Endodermal cell (in vitro differentiated cells): ENCODE measurements around the gene CDH13. TPM values are rescaled to one million over a fixed set of nuclear protein-coding genes. Genes with fewer than 3 reads are reported as not detected.

ENCODE experiments used
- DNase-seq: peaks from one replicate; pipeline ENCODE4 v3.0.0-alpha.2; 2017
- H3K27ac ChIP-seq: 2 replicates; pipeline ENCODE4 v1.5.1; 2013; ENCODE audit warnings: mild to moderate bottlenecking, low read depth, low read length, moderate library complexity
- H3K27me3 ChIP-seq: 2 replicates; pipeline ENCODE4 v1.6.1; 2013; ENCODE audit warnings: mild to moderate bottlenecking, low read length, moderate library complexity; ENCODE audit not compliant: insufficient read depth, control insufficient read depth, poor library complexity, severe bottlenecking
- H3K36me3 ChIP-seq: 2 replicates; pipeline ENCODE4 v1.7.0; 2013; ENCODE audit warnings: mild to moderate bottlenecking, low read length, moderate library complexity; ENCODE audit not compliant: control insufficient read depth, insufficient read depth
- H3K4me1 ChIP-seq: one replicate; pipeline ENCODE4 v1.7.0; 2013; ENCODE audit warnings: low read length; ENCODE audit not compliant: control insufficient read depth, insufficient read depth
- H3K4me3 ChIP-seq: 2 replicates; pipeline ENCODE4 v1.5.1; 2013; ENCODE audit warnings: mild to moderate bottlenecking, low read length, moderate library complexity
- H3K9ac ChIP-seq: 2 replicates; pipeline ENCODE4 v1.6.1; 2013; ENCODE audit warnings: mild to moderate bottlenecking, low read length, moderate library complexity; ENCODE audit not compliant: poor library complexity, severe bottlenecking; ENCODE audit errors: extremely low read depth
- H3K9me3 ChIP-seq: 2 replicates; pipeline ENCODE4 v1.6.1; 2013; ENCODE audit warnings: mild to moderate bottlenecking, low read length, moderate library complexity; ENCODE audit not compliant: control insufficient read depth
- H3K27ac Mint-ChIP-seq: 2 replicates; pipeline ENCODE4 v1.8.0; 2020; ENCODE audit warnings: mixed read lengths
- H3K27me3 Mint-ChIP-seq: 2 replicates; pipeline ENCODE4 v1.8.0; 2021; ENCODE audit warnings: mild to moderate bottlenecking, mixed read lengths; ENCODE audit not compliant: insufficient read depth
- H3K36me3 Mint-ChIP-seq: 2 replicates; pipeline ENCODE4 v1.8.0; 2020; ENCODE audit warnings: low read depth, mixed read lengths
- H3K4me1 Mint-ChIP-seq: 2 replicates; pipeline ENCODE4 v1.8.0; 2020; ENCODE audit warnings: mixed read lengths
- H3K4me3 Mint-ChIP-seq: 2 replicates; pipeline ENCODE4 v1.8.0; 2020; ENCODE audit warnings: mild to moderate bottlenecking, moderate library complexity, mixed read lengths
- H3K9me3 Mint-ChIP-seq: 2 replicates; pipeline ENCODE4 v1.8.0; 2020; ENCODE audit warnings: mild to moderate bottlenecking, mixed read lengths
- WGBS, 2 experiments: methylation state at CpG; one replicate each; pipeline versions ENCODE4 v1.1.5 to v1.1.7; 2013; ENCODE audit warnings: missing lambda C conversion rate in 2 of 2, mixed read lengths in 1 of 2; ENCODE audit not compliant: insufficient coverage in 1 of 2, insufficient read length in 1 of 2; 5-methylcytosine and 5-hydroxymethylcytosine counted together
- total RNA-seq, 2 donors: library from RNA; stranded (reverse); fragmentation: NEBNext Ultra II Directional in 1 of 2; extraction: Animal tissue kit (Norgen Biotek cat#: 25700) in 1 of 2; gene quantifications; 2 replicates in 1 of 2; 3 replicates in 1 of 2; pipeline ENCODE4 v1.2.1, GENCODE V29; 2021
- TF ChIP-seq, protein P1 (sequence below): fragments of 200-600 bp; sonication (generic); conservative IDR thresholded peaks from 2 replicates; pipeline ENCODE4 v1.5.0; 2021; ENCODE audit warnings: antibody characterized with exemption, mild to moderate bottlenecking

The CDH13 gene
- total RNA-seq, 2 donors from 2014 or later: 0.86 to 1.8 TPM

DNA sequence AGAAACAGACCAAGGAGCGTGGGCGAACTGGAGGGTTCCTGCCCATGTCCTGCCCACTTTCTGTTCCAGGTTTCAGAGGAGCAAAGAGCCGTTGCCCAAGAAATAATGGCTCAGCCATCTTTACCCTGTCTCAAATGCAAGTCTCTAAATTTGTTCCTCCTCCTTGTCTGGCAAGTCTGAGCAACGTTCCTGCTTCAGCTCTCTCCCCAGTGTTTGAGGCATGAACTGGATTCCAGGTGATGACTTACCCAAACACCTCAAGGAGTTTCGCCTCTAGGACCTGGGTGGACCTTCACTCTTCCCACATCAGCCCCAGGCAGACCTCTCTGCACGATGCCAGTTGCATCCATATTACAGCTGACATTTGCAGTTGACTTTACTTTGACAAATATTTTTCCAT is 659.2 kb downstream of the CDH13 start:
- H3K4me3 Mint-ChIP-seq: no peak overlapping the region
- Histone ChIP-seq H3K4me1 (no peaks in the 10 kb centered on the region), H3K36me3 (no peaks in the 10 kb centered on the region), H3K4me3 (no peak overlapping the region), H3K27me3 (peaks cover 16% of the 10 kb centered on the region), H3K9me3 (no peaks in the 10 kb centered on the region), H3K9ac (no peak overlapping the region), H3K27ac (no peak overlapping the region)
- H3K27me3 Mint-ChIP-seq: peaks cover 8% of the 10 kb centered on the region
- no peaks in the 10 kb centered on the region for H3K4me1 Mint-ChIP-seq
- WGBS, 2 experiments: 88 to 89% methylated on average over 6 of the region's 6 CpGs
- no peaks in the 10 kb centered on the region for H3K9me3 Mint-ChIP-seq
- TF ChIP-seq, protein P1, sequence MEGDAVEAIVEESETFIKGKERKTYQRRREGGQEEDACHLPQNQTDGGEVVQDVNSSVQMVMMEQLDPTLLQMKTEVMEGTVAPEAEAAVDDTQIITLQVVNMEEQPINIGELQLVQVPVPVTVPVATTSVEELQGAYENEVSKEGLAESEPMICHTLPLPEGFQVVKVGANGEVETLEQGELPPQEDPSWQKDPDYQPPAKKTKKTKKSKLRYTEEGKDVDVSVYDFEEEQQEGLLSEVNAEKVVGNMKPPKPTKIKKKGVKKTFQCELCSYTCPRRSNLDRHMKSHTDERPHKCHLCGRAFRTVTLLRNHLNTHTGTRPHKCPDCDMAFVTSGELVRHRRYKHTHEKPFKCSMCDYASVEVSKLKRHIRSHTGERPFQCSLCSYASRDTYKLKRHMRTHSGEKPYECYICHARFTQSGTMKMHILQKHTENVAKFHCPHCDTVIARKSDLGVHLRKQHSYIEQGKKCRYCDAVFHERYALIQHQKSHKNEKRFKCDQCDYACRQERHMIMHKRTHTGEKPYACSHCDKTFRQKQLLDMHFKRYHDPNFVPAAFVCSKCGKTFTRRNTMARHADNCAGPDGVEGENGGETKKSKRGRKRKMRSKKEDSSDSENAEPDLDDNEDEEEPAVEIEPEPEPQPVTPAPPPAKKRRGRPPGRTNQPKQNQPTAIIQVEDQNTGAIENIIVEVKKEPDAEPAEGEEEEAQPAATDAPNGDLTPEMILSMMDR: no peak
- H3K27ac Mint-ChIP-seq: no peak overlapping the region
- DNase-seq: no peak
- no peaks in the 10 kb centered on the region for H3K36me3 Mint-ChIP-seq

DNA sequence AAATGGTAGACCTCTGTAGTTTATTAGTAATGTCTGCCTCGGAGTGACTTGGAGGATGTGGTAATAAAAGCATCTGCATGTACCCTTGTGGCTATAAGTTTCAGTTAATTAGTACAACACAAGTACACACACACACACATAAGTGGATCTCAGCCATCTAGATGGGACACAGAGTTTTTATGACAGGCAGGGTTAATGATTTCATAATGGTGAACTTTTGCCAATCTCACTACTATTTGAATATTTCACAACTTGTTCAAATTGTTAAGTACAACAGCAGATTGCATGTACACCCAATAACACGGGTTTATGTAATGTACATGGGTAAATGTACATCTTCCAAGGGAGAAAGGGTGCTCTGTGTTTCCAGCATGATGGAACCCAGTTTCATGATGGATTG is 669.7 kb downstream of the CDH13 start:
- Histone ChIP-seq H3K4me3 (no peak overlapping the region), H3K27me3 (no peaks in the 10 kb centered on the region), H3K27ac (no peak overlapping the region), H3K36me3 (no peaks in the 10 kb centered on the region), H3K4me1 (no peaks in the 10 kb centered on the region), H3K9me3 (peaks cover 5% of the 10 kb centered on the region), H3K9ac (no peak overlapping the region)
- H3K4me1 Mint-ChIP-seq: peaks cover 4% of the 10 kb centered on the region
- H3K36me3 Mint-ChIP-seq: no peaks in the 10 kb centered on the region
- H3K9me3 Mint-ChIP-seq: no peaks in the 10 kb centered on the region
- H3K4me3 Mint-ChIP-seq: no peak overlapping the region
- H3K27me3 Mint-ChIP-seq: peaks cover 9% of the 10 kb centered on the region
- no peak overlapping the region for H3K27ac Mint-ChIP-seq
- DNase-seq: no peak
- 84 to 100% methylated on average over 1 to 2 of the region's 2 CpGs for whole genome bisulfite sequencing, 2 experiments
- TF ChIP-seq, protein P1: no peak

DNA sequence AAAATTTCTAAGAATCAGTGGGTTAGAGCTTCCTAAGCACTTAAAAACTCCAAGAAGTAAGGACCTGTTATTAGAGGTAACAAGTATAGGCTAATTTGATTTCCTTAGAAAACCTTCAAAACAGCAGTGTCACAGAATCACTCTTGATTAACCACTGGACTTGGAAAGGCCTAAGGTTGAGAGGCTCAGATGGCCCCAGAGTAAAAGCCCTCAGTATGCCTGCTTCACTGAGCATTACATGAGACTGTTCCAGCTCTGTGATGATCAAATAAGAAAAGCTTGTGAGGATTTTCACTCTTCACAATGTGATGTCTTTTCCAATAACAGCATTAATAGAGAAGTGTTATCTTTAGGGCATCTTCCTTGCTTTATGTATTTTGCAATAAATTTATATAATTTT is 671.8 kb downstream of the CDH13 start:
- no peaks in the 10 kb centered on the region for H3K36me3 ChIP-seq
- no peaks in the 10 kb centered on the region for H3K36me3 Mint-ChIP-seq
- no peak overlapping the region for H3K27ac ChIP-seq
- no peaks in the 10 kb centered on the region for H3K4me1 ChIP-seq
- no peak overlapping the region for H3K27ac Mint-ChIP-seq
- peaks cover 5% of the 10 kb centered on the region for H3K9me3 ChIP-seq
- no peak overlapping the region for H3K9ac ChIP-seq
- no peak overlapping the region for H3K4me3 ChIP-seq
- H3K4me3 Mint-ChIP-seq: no peak overlapping the region
- TF ChIP-seq, protein P1: no peak
- DNase-seq: no peak
- H3K4me1 Mint-ChIP-seq: peaks cover 13% of the 10 kb centered on the region
- H3K27me3 ChIP-seq: no peaks in the 10 kb centered on the region
- H3K9me3 Mint-ChIP-seq: no peaks in the 10 kb centered on the region
- peaks cover 4% of the 10 kb centered on the region for H3K27me3 Mint-ChIP-seq
